GM21528 (cell line): Measurements from ENCODE around the gene GPC6.

Source experiments
- ATAC-seq: cut with Tn5 transposase; IDR thresholded peaks from one replicate; pipeline ENCODE4 v1.9.1; 2021; ENCODE audit warnings: mild to moderate bottlenecking, moderate library complexity; ENCODE audit not compliant: unreplicated experiment, low FRiP score

The GPC6 gene

GRCh38 chr13:93228643-93228937 is 2.0 kb downstream of the GPC6 start:
- no peak for ATAC-seq

GRCh38 chr13:93230261-93230855 is 3.8 kb downstream of the GPC6 start:
- no peak for ATAC-seq

GRCh38 chr13:93231867-93232266 is 5.3 kb downstream of the GPC6 start:
- no peak for ATAC-seq

- no peak for ATAC-seq
These were observed 7.4 kb downstream of the GPC6 start for GRCh38 chr13:93233997-93234416.

- ATAC-seq: no peak
These were observed 7.9 kb downstream of the GPC6 start for GRCh38 chr13:93234459-93234858.

- ATAC-seq: no peak
These were observed 8.8 kb downstream of the GPC6 start for GRCh38 chr13:93235258-93236015.

GRCh38 chr13:93238711-93239110 is 12.1 kb downstream of the GPC6 start:
- no peak for ATAC-seq

- no peak for ATAC-seq
These were observed 16.9 kb downstream of the GPC6 start for GRCh38 chr13:93243375-93244063.

- no peak for ATAC-seq
These were observed 17.7 kb downstream of the GPC6 start for GRCh38 chr13:93244141-93244917.

GRCh38 chr13:93244918-93245280 is 18.3 kb downstream of the GPC6 start:
- ATAC-seq: no peak

GRCh38 chr13:93246069-93246468 is 19.5 kb downstream of the GPC6 start:
- ATAC-seq: no peak

GRCh38 chr13:93248627-93249047 is 22.0 kb downstream of the GPC6 start:
- no peak for ATAC-seq

- no peak for ATAC-seq
These were observed 23.0 kb downstream of the GPC6 start for GRCh38 chr13:93249364-93250306.

GRCh38 chr13:93254775-93255174 is 28.2 kb downstream of the GPC6 start:
- no peak for ATAC-seq

- no peak for ATAC-seq
These were observed 30.4 kb downstream of the GPC6 start for GRCh38 chr13:93256998-93257397.

- ATAC-seq: no peak
These were observed 33.0 kb downstream of the GPC6 start for GRCh38 chr13:93259527-93260080.

- no peak for ATAC-seq
These were observed 34.0 kb downstream of the GPC6 start for GRCh38 chr13:93260591-93260990.

GRCh38 chr13:93262729-93263345 is 36.2 kb downstream of the GPC6 start:
- ATAC-seq: no peak

GRCh38 chr13:93264876-93265275 is 38.3 kb downstream of the GPC6 start:
- no peak for ATAC-seq
